Measurements from ENCODE around the gene EXOC5.
A peak's percentile ranks its signal among the peaks of the same experiment; 100 is the strongest.
"Not testable (repeated sequence)": the region's sequence is repeated elsewhere in the genome, so short reads cannot be mapped to it uniquely, and the experiment has no call there.

EXOC5 gene

GRCh38 chr14:57258221-57258620 is 10.5 kb downstream of the EXOC5 start:
- not testable (repeated sequence) for DNase-seq

DNA sequence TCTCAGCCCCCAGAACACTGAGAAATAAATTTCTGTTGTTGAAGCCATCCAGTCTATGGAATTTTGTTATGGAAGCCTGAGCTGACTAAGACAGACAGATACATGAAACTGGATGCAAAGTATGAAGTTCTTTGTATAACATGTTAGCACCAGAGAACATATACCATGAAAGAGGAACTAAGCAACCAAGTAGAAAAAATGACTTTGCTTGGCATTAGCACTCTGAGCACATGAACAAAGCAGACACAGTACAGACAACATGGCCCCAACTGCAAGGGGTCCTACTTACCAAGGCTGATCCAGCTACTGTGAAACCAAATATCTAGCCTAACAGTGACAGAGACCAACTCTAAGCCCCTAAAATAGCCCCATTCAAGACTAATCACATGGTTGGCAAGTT is 13.8 kb downstream of the EXOC5 start:
- no peak for DNase-seq

DNA sequence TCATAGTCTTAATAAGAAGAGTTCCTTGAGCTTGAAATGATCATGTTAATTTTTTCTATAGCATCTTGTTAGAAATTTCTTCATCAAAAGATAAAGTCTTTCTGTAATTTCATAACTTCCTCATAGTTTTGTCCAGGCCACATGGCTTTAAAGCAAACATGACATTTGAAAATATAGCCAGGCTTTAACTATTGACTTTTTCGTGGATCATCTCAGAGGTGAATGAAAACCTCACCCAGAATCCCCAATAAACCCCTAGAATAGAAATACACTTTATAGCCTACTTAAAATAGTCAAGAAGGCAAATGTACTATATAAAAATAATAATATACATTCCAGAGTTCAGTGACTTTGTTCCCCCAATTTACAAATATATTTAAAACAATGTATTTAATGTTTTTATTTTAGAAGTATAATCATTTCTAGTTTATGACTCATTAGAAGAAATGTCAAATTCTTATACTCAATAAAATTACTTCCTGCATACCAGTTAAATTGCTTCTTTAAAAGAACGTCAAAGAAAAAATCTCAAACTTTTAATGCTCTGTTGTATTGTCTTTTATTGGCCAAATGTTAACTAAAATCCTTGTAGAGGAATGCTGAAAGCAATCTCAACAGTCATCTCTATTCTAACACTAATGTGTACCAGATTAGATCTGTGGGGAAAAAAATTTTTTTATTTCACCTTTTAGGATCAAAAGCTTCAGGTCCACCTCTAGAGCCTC is 21.6 kb downstream of the EXOC5 start:
- peak in 1 of 2 experiments; percentile 37 for DNase-seq

DNA sequence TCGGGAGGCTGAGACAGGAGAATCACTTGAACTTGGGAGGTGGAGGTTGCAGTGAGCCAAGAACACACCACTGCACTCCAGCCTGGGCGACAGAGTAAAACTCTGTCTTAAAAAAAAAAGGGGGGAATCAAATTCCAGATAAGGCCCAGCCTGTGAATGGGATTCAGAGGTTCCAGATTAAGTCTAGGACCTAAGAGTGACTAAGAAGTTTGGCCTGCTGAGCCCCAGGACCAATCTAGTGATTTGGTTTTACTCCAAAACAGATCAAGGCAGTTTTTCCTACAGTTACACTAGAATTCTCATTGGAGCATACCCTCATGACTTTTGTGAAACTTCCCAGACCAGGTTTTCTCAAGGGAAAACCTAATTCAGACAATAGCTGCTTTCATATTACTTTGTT is 22.8 kb downstream of the EXOC5 start:
- DNase-seq: no peak

GRCh38 chr14:57244106-57244505 is 24.6 kb downstream of the EXOC5 start:
- no peak for DNase-seq

DNA sequence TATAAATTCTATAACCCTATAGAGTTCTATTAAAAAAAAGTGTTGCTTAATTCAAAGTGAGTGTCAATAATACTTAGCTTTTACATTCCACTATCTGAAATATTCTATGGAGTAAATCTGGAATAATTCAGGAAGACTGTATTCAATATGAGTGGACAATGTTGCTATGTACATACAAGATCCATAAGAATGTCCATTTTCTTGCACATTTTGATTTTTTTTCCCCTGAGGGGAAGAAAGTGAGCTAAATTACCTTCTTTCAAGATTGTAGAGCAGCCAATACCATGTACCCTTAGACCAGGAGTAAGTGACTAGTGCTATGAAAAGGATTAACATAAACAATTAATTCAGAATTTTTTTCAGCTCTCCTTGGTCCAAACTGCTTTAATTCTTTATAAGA is 25.4 kb downstream of the EXOC5 start:
- DNase-seq: no peak

- not testable (repeated sequence) for DNase-seq
These were observed 28.6 kb downstream of the EXOC5 start for GRCh38 chr14:57240115-57240514.

DNA sequence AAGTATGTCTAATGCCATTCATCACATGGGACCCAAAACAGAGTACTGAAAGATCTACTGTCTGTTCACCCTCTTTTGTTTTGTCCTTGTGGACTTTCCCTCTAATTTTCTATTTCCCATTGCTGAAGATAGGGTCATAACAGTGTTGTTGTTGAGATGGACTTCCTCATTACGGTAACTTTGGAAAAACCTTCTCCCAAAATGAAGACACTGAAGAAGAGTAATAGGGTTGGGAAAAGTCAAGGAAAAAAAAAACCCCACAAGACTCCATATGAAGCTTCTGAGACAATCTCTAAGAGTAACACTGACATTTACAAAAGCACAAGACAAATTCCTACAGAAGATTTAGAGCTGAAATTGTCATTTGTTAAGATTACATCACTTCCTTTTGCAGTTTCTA is 36.7 kb downstream of the EXOC5 start:
- no peak for DNase-seq

GRCh38 chr14:57228320-57228719 is 40.4 kb downstream of the EXOC5 start:
- not testable (repeated sequence) for DNase-seq

DNA sequence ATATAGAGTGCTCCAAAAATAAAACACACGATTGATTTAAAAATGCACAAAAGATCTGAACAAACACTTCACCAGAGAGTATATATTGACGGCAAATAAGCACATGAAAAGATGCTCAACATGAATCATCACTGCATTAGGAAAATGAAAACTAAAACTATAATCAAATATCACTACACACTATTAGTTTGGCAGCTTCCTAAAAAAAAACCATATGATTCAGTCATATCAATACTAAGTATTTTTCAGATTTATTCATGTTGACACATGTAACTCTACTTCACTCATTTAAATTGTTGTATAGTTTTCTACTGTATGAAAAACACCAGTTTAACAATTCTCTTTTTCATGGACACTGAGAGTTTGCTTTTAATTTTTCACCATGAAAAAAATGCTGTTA is 41.6 kb downstream of the EXOC5 start:
- DNase-seq: no peak

GRCh38 chr14:57221931-57222330 is 46.8 kb downstream of the EXOC5 start:
- DNase-seq: no peak

DNA sequence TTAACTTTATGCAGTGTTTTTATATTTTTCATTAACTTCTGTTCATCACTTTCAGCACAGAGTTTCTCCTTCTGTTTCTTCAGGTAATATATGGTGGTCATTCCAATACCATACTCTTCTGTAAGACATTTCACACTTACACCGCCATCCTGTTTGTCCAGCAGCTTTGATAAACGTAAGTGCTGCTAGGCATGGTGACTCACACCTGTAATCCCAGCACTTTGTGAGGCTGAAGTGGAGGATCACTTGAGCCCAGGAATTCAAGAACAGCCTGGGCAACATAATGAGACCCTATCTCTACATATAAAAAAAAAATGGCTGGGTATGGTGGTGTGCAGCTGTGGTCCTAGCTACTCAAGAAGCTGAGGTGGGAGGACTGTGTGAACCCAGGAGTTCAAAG is 55.8 kb downstream of the EXOC5 start:
- no peak for DNase-seq

- DNase-seq: no peak
These were observed 59.1 kb downstream of the EXOC5 start for GRCh38 chr14:57209561-57209960.

GRCh38 chr14:57205938-57206337 is 62.8 kb downstream of the EXOC5 start:
- peak; percentile 27 to 36 for DNase-seq

DNA sequence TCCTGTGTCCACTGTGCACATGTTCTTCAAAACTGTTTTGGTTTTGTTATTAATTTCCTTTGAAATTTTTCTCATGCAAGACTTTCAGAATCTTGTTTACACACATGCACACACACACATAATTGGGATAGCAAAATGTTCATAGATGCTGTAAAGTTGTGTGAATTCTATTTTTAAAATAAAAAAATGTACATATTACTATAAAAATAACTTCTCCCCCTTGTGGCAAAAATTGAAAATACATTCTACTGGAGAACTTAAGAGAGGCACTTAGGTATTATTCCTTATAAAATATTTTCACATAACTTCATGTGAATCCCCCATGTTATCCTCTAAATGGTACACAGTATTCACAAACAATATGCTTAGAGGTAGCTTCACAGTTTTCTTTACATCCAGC is 66.0 kb downstream of the EXOC5 start:
- not testable (repeated sequence) for DNase-seq

- no peak for DNase-seq
These were observed 68.8 kb downstream of the EXOC5 start for GRCh38 chr14:57199921-57200320.

DNA sequence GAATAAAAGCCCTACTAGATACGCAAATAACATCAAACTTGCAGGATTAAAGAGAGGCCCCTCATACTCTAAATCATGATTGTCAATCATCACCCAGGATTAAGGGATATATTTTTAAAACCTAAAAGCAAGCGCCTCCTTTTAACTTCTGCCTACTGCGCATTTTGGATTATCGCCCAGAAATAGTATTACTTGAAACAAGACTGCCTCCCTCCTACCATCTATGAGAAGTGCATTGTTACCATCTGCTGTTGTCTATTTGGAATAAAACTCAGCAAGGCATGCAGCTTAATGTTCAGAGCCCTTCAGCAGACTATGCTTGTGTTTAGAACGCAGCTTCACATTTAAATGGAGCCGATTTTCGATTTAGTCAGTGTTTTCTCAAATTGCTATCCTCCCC is 79.6 kb downstream of the EXOC5 start:
- no peak for DNase-seq

- no peak for DNase-seq
These were observed 85.8 kb downstream of the EXOC5 start for GRCh38 chr14:57182760-57183503.

DNA sequence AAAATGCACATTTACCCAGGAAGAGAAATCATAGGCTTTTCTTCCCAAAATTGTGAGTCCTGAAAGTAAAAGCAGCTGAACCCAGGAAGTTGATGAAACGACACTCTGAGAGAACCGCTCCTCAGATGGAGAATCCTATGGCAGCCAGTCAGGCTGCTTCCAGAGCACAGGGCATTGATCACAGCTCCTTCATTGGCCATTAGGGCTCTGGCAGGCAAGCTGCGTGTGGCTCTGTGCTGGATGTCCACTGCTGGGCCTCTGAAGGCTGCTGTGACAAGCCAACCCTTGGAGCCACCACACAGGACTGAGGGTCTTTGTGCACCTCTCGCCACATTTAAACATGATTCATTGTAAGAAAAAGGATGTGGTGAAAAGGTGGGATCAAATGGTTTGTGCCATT is 89.4 kb downstream of the EXOC5 start:
- DNase-seq: no peak

DNA sequence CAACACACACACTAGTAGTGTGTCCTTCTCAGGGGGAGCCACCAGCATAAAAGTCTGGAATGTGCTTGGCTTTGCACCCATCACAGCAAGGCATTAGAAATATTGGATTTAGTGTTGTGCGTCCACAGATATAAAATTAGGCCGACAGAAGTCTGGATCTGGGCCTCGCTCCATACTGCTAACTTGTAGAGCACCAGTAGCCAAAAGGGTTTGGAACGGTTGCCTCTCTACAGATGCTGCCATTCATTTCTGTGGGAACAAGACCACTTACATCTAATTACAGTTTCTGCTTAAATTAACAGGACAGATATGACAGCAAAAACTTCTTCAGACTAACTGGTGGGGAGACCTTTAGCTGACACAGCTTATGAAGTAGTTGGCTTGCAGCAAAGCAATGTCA is 94.2 kb downstream of the EXOC5 start:
- DNase-seq: no peak

GRCh38 chr14:57171903-57172302 is 96.8 kb downstream of the EXOC5 start:
- DNase-seq: no peak

GRCh38 chr14:57171363-57171762 is 97.3 kb downstream of the EXOC5 start:
- no peak for DNase-seq

DNA sequence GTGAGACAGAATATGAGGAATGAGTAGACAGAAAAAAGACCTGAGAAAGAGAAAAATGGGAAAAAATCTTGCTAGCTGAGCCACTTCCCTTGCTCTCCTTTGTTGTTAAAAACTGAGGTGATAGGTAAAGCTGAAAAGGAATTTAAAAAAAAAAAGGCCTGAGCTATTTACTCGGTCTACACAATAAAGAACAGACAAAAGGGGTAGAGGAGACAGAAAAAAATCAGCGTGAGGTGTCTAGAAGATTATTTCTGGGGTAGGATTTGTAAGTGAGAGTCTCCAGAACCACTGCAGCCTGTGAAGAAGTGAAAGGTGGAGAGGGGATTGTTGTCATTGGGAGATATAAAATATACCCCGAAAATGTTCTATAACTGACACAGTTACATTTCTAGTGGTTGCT is 98.8 kb downstream of the EXOC5 start:
- DNase-seq: no peak

DNA sequence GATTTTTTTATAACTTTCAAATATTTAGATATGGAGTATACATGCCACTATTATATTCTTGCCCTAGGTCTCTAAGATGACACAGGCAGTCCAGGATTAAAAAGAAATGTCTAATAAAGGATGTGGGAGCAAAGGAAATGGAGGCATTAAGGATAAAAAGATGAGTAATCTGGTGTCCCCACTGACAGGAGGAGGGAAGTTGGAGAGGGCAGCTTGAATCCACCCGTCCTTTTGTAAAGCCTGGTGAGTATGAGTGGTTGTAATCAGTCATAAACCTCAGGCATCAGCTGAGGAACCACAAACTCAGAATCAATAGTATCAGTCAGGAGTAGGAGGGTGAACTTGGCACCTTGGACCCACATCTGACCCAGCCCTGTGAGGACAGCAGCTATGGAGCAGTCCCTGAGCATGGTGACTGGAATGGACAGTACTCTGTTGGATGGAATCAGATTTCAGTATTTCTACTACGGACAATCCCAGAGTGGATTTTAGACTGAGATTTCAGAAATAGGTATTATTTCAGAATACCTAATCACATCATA is 100.5 kb downstream of the EXOC5 start:
- no peak for DNase-seq
